K562 (cell line): Measurements from ENCODE around the gene TMEM208. TPM values are rescaled to one million over a fixed set of nuclear protein-coding genes. Genes with fewer than 3 reads are reported as not detected.

Source experiments
- ARID4B ChIP-seq: sonication (generic); formaldehyde crosslinking; IDR thresholded peaks from 2 replicates; pipeline ENCODE4 v1.8.0; 2022; ENCODE audit warnings: mild to moderate bottlenecking, missing genetic modification reagents
- BCL6 ChIP-seq: fragments of 250-450 bp; sonication (Bioruptor Pico); IDR thresholded peaks from 2 replicates; pipeline ENCODE4 v1.4.0; 2020
- CCNT2 ChIP-seq: IDR thresholded peaks from 2 replicates; pipeline ENCODE4 v1.6.1; 2011; ENCODE audit warnings: borderline replicate concordance, low read depth, mild to moderate bottlenecking, moderate library complexity, mixed read lengths, low read length; ENCODE audit not compliant: insufficient read length; ENCODE audit errors: extremely low read depth
- CREM ChIP-seq: IDR thresholded peaks from 2 replicates; pipeline ENCODE4 v1.6.1; 2014; ENCODE audit warnings: antibody characterized with exemption, low read depth
- EGR1 ChIP-seq: fragments of 450-650 bp; conservative IDR thresholded peaks from 2 replicates; pipeline ENCODE4 v1.6.1; 2017; ENCODE audit warnings: mild to moderate bottlenecking
- EHMT2 ChIP-seq: fragments of 450-650 bp; IDR thresholded peaks from 2 replicates; pipeline ENCODE4 v1.6.1; 2018; ENCODE audit warnings: antibody characterized with exemption
- HES1 ChIP-seq: fragments of 450-650 bp; IDR thresholded peaks from 2 replicates; pipeline ENCODE4 v1.6.1; 2016; ENCODE audit warnings: low read depth, mild to moderate bottlenecking, moderate library complexity
- HIVEP1 ChIP-seq: fragments of 250-450 bp; sonication (Bioruptor Pico); IDR thresholded peaks from 2 replicates; pipeline ENCODE4 v1.4.0; 2020; ENCODE audit warnings: mild to moderate bottlenecking
- KHSRP ChIP-seq: fragments of 450-650 bp; IDR thresholded peaks from 2 replicates; pipeline ENCODE4 v1.6.1; 2017
- SIN3B ChIP-seq: fragments of 450-650 bp; IDR thresholded peaks from 2 replicates; pipeline ENCODE4 v1.6.1; 2017; ENCODE audit warnings: low read depth, mild to moderate bottlenecking, moderate library complexity
- SMAD2 ChIP-seq: fragments of 150-350 bp; IDR thresholded peaks from 2 replicates; pipeline ENCODE4 v1.6.1; 2014; ENCODE audit warnings: low read depth, mild to moderate bottlenecking, low read length
- SMC3 ChIP-seq: conservative IDR thresholded peaks from 2 replicates; pipeline ENCODE4 v1.6.1; 2011; ENCODE audit warnings: low read depth, low read length, improper control_type of control experiment; ENCODE audit not compliant: insufficient read depth
- SRSF3 ChIP-seq: fragments of 200-400 bp; formaldehyde crosslinking; IDR thresholded peaks from 2 replicates; pipeline ENCODE4 v1.6.1; 2016; ENCODE audit warnings: mild to moderate bottlenecking, low read length, moderate library complexity; ENCODE audit not compliant: insufficient read depth
- TBL1XR1 ChIP-seq, 2 experiments: IDR thresholded peaks; 2 replicates each; pipeline ENCODE4 v1.6.1; 2012; ENCODE audit warnings: improper control_type of control experiment in 2 of 2, low read length in 2 of 2, mild to moderate bottlenecking in 1 of 2
- ZFPM2 ChIP-seq: fragments of 250-450 bp; sonication (Bioruptor Pico); IDR thresholded peaks from 2 replicates; pipeline ENCODE4 v1.5.1; 2022; ENCODE audit warnings: mild to moderate bottlenecking
- ZMIZ1 ChIP-seq, 2 experiments: fragments of 150-350 bp in 1 of 2; IDR thresholded peaks; 2 replicates each; pipeline ENCODE4 v1.6.1; 2012 to 2016; ENCODE audit warnings: low read depth in 2 of 2, low read length in 2 of 2, mild to moderate bottlenecking in 1 of 2, moderate library complexity in 1 of 2
- ZNF398 ChIP-seq: fragments of 250-450 bp; sonication (Bioruptor Pico); IDR thresholded peaks from 2 replicates; pipeline ENCODE4 v1.8.0; 2021; ENCODE audit warnings: moderate library complexity, mild to moderate bottlenecking, inconsistent platforms
- ZNF785 ChIP-seq: fragments of 250-450 bp; sonication (Bioruptor Pico); IDR thresholded peaks from 2 replicates; pipeline ENCODE4 v1.4.0; 2020; ENCODE audit warnings: mild to moderate bottlenecking
- polyA plus RNA-seq, 8 experiments: library from polyadenylated mRNA; depleted of rRNA in 4 of 8; stranded (reverse) in 5 of 8; unstranded in 3 of 8; fragments of >200 nt; fragmentation: Nextera tagmentation in 2 of 8; fragmentation: Illumina TruSeq in 1 of 8; extraction: Ambion mirVana in 2 of 8; extraction: Trizol in 1 of 8; gene quantifications; 2 replicates each; pipeline versions ENCODE4 v1.2.1 to v1.2.3, GENCODE V29; 2011 to 2014; ENCODE audit warnings: inconsistent platforms in 1 of 8, missing spikeins in 1 of 8
- total RNA-seq, 7 experiments: library from RNA; depleted of rRNA in 6 of 7; stranded (reverse); fragments of >200 nt in 6 of 7; fragmentation: Illumina TruSeq in 2 of 7; extraction: Trizol in 2 of 7; gene quantifications; 2 replicates each; pipeline versions ENCODE4 v1.2.1 to v1.2.3, GENCODE V29; 2011 to 2021; ENCODE audit warnings: low replicate concordance in 1 of 7

The TMEM208 gene
- total and polyA plus RNA-seq, 9 of the 15 experiments (the other 6 are each of a cell fraction or from before 2014, with no cell fraction given) = 31.8 to 239 (median 54.3) TPM

- TF ChIP-seq ZNF398 (CRISPR knock-in tag) = no peak
- peak; percentile 87 for TF ChIP-seq SIN3B
- no peak for TF ChIP-seq HES1
- TF ChIP-seq CREM = peak; percentile 83
- no peak for TF ChIP-seq ZFPM2 (CRISPR knock-in tag)
- no peak for TF ChIP-seq SMAD2
- peak; percentile 18 to 62; a peak in 1 of 4 replicates for TF ChIP-seq TBL1XR1 (IDR thresholded peaks at IDR 0.05; ENCODE audit: low read length in 2 of 2)
- TF ChIP-seq SMC3 = peak; percentile 28; the same call in 1 of the 2 replicates
- TF ChIP-seq EGR1 = peak; percentile 48
- TF ChIP-seq ZMIZ1 (IDR thresholded peaks at IDR 0.05; ENCODE audit: low read depth in 2 of 2, low read length in 2 of 2) = no peak
- TF ChIP-seq SRSF3 = no peak
- peak; percentile 82 for TF ChIP-seq CCNT2
- peak; percentile 85 for TF ChIP-seq ARID4B (CRISPR knock-in tag)
- no peak for TF ChIP-seq ZNF785 (CRISPR knock-in tag)
- no peak for TF ChIP-seq BCL6 (CRISPR knock-in tag)
- no peak; the same call in 1 of the 2 replicates for TF ChIP-seq EHMT2
- 0 out of 2 replicates have a peak, but pooled peaks have one; percentile 46 for TF ChIP-seq HIVEP1
- TF ChIP-seq KHSRP = no peak
These were observed 34.8 kb upstream of the TMEM208 start, which contains the start of gene E2F4 (continued) for GRCh38 chr16:67191995-67192681.
